ENCODE results near the gene NANOS1. TPM values are rescaled to one million over a fixed set of nuclear protein-coding genes. Genes with fewer than 3 reads are reported as not detected.

Gene NANOS1
- polyA plus RNA-seq, 3 donors = 0.04 TPM; not detected in 2

DNA sequence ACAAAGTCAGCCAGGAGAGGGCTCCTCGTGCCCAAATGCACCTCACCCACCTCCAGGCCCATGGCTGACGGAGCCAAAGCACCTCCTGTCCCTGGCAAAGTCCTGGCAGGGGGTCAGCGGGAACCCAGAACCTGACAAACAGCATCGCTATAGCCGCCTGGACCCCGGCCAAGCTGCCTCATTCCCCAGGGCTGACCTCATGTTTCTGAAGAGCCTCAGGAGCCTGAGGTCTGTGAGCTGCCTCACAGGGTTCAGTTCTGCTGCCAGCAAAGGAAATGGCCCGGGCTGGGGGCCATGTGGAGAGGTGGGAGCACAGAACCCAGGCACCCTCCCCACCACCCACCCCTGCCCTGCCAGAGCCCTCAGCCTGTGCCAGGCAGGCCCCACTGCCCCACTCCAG lies 4.2 kb upstream of the NANOS1 start:
- 77% methylated on average over 7 of the region's 7 CpGs for WGBS (ENCODE audit: insufficient coverage)
- no peak for DNase-seq
- Histone ChIP-seq H3K27me3 (ENCODE audit: control insufficient read depth in 2 of 2, insufficient read depth in 2 of 2, low read length in 2 of 2) (peaks cover 0 to 10% of the 10 kb centered on the region in 2 donors), H3K79me2 (ENCODE audit: insufficient read depth, low read length) (no peaks in the 10 kb centered on the region), H3K27ac (ENCODE audit: low read depth in 1 of 2, low read length in 2 of 2) (no peak overlapping the region), H4K20me1 (ENCODE audit: insufficient read depth, low read length) (no peaks in the 10 kb centered on the region), H3K4me1 (ENCODE audit: control insufficient read depth in 1 of 2, insufficient read depth in 2 of 2, low read length in 2 of 2) (peaks cover 5 to 14% of the 10 kb centered on the region in 2 donors), H3K9ac (ENCODE audit: insufficient read depth, low read length, poor library complexity, severe bottlenecking) (no peak overlapping the region), H2AFZ (ENCODE audit: insufficient read depth, low read depth, low read length, poor library complexity, severe bottlenecking) (no peak overlapping the region), H3K36me3 (replicated peaks in 1 of 2; ENCODE audit: control insufficient read depth in 1 of 2, insufficient read depth in 2 of 2, low read length in 2 of 2) (no peaks in the 10 kb centered on the region), H3K9me3 (replicated peaks in 1 of 2; ENCODE audit: control insufficient read depth in 1 of 2, insufficient read depth in 1 of 2, low read length in 2 of 2) (no peaks in the 10 kb centered on the region), H3K4me2 (replicated peaks; ENCODE audit: extremely low read depth, low read length, poor library complexity, severe bottlenecking) (no peak overlapping the region), H3K4me3 (replicated peaks in 1 of 3; ENCODE audit: low read depth in 2 of 3, low read length in 3 of 3) (no peak overlapping the region)
- Mint-ChIP-seq H3K4me3 (no peak overlapping the region), H3K27me3 (ENCODE audit: low read depth in 3 of 3) (peaks cover 16 to 21% (median 17%) of the 10 kb centered on the region in 3 donors), H3K36me3 (no peaks in the 10 kb centered on the region), H3K4me1 (peaks cover 5% of the 10 kb centered on the region), H3K9me3 (peaks cover 0 to 4% (median 0%) of the 10 kb centered on the region in 7 donors), H3K27ac (no peak overlapping the region)
- TF ChIP-seq, protein P1, sequence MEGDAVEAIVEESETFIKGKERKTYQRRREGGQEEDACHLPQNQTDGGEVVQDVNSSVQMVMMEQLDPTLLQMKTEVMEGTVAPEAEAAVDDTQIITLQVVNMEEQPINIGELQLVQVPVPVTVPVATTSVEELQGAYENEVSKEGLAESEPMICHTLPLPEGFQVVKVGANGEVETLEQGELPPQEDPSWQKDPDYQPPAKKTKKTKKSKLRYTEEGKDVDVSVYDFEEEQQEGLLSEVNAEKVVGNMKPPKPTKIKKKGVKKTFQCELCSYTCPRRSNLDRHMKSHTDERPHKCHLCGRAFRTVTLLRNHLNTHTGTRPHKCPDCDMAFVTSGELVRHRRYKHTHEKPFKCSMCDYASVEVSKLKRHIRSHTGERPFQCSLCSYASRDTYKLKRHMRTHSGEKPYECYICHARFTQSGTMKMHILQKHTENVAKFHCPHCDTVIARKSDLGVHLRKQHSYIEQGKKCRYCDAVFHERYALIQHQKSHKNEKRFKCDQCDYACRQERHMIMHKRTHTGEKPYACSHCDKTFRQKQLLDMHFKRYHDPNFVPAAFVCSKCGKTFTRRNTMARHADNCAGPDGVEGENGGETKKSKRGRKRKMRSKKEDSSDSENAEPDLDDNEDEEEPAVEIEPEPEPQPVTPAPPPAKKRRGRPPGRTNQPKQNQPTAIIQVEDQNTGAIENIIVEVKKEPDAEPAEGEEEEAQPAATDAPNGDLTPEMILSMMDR (IDR thresholded peaks at IDR 0.05) = no peak
- intact Hi-C loops (cut with micrococcal nuclease) = no loop called here

DNA sequence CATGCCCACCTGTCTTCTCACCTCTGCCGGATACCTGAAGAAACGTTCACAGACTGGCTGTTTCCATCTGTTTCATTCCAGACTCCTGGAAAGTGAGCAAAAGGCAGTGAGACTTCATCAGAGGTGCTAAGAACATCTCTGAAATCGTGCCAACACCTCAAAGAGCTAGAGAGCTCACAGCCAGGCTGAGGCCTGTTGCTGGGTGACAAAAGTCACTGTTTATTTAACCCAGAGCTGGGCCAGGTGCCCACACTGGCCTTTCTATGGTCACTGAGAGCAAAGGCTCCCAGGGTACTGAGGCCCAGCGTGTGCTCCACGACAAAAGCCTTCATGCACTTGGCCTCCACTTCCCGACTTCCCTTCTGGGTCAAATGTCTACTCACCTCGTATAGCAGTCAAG lies 3.7 kb upstream of the NANOS1 start:
- Mint-ChIP-seq H3K9me3 (peaks cover 0 to 4% (median 0%) of the 10 kb centered on the region in 7 donors), H3K36me3 (no peaks in the 10 kb centered on the region), H3K4me1 (peaks cover 7% of the 10 kb centered on the region), H3K27ac (no peak overlapping the region), H3K27me3 (ENCODE audit: low read depth in 3 of 3) (peaks cover 17 to 24% (median 19%) of the 10 kb centered on the region in 3 donors), H3K4me3 (no peak overlapping the region)
- DNase-seq = no peak
- peaks cover 7 to 18% of the 10 kb centered on the region in 2 donors for H3K4me1 ChIP-seq (ENCODE audit: control insufficient read depth in 1 of 2, insufficient read depth in 2 of 2, low read length in 2 of 2)
- H3K4me3 ChIP-seq (replicated peaks in 1 of 3; ENCODE audit: low read depth in 2 of 3, low read length in 3 of 3) = no peak overlapping the region
- no peak overlapping the region for H3K4me2 ChIP-seq (replicated peaks; ENCODE audit: extremely low read depth, low read length, poor library complexity, severe bottlenecking)
- intact Hi-C loops (cut with micrococcal nuclease) = no loop called here
- no peaks in the 10 kb centered on the region for H3K9me3 ChIP-seq (replicated peaks in 1 of 2; ENCODE audit: control insufficient read depth in 1 of 2, insufficient read depth in 1 of 2, low read length in 2 of 2)
- no peaks in the 10 kb centered on the region for H3K79me2 ChIP-seq (ENCODE audit: insufficient read depth, low read length)
- H3K27me3 ChIP-seq (ENCODE audit: control insufficient read depth in 2 of 2, insufficient read depth in 2 of 2, low read length in 2 of 2) = peaks cover 2 to 12% of the 10 kb centered on the region in 2 donors
- H2AFZ ChIP-seq (ENCODE audit: insufficient read depth, low read depth, low read length, poor library complexity, severe bottlenecking) = no peak overlapping the region
- H3K27ac ChIP-seq (ENCODE audit: low read depth in 1 of 2, low read length in 2 of 2) = no peak overlapping the region
- H4K20me1 ChIP-seq (ENCODE audit: insufficient read depth, low read length) = peaks cover 4% of the 10 kb centered on the region
- H3K9ac ChIP-seq (ENCODE audit: insufficient read depth, low read length, poor library complexity, severe bottlenecking) = no peak overlapping the region
- H3K36me3 ChIP-seq (replicated peaks in 1 of 2; ENCODE audit: control insufficient read depth in 1 of 2, insufficient read depth in 2 of 2, low read length in 2 of 2) = no peaks in the 10 kb centered on the region
- 94% methylated on average over 7 of the region's 7 CpGs for WGBS (ENCODE audit: insufficient coverage)
- TF ChIP-seq, protein P1 (IDR thresholded peaks at IDR 0.05) = no peak
